Fibroblast of the conjunctiva (primary cell): Measurements from ENCODE around the gene CISH.
A peak's percentile ranks its signal among the peaks of the same experiment; 100 is the strongest.

Source experiments
- DNase-seq: peaks from one replicate; pipeline ENCODE4 v3.0.0-alpha.2; 2010; ENCODE audit warnings: low read depth

Gene CISH

DNA sequence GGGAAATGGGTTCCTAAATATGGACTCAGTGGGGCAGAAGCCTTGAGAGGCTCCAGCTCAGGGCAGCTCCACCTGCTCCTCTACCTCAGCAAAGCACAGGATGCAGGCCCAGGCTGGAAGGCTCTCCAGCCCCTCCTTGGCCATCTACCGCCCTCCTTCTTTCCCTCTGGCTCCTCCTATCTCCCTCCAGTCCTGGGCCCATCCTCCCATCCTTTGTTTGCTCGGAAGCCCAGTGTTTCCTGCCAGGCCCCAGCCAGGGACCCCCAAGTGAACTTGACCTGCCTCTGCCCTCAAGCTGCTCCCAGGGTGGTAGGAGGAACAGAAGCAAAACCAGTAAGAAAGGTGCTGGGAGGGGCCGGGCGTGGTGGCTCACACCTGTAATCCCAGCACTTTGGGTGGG lies 25.4 kb upstream of the CISH start:
- DNase-seq: no peak

DNA sequence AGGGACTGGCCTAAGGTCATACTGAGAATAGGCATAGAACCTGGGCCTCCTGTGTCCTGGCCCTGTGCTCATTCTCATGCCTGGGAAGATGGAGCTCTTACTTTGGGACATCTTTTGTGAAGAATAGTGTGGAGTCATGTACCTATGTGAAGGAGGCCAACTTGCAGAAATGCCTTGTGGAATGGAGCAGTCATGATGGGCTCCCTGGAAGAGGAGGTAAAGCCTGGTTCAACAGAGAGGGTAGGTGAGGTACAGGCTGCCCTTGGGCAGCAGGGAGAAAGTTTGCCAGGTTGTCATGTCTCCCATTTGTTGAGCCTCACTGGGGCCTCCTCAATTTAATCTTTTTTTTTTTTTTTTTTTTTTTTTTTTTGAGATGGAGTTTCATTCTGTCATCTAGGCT lies 23.5 kb upstream of the CISH start:
- no peak for DNase-seq

DNA sequence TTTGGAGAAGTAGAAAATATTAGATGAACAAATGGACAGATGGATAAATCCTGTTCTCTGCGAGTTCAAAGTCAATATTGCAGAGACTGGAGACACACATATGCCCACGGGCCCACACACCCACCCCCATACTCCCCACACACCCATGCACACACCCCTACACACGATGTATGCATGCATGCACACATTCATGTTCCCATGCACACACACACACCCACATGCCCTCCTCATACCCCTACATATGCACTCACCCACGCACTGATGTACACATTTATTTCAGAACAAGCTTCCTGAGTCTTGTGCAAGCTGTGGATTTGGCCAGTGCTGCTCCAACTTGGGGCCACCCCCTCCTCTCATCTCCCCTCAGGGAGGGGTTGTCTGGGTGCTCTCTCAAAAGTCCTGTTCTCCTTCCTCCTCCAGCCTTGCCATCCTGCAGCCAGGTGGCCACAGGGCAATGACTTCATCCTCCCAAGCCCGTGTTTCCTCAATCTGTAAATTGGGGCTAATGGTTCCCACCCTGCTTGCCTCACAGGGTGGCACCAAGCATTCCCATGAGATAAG lies 21.7 kb upstream of the CISH start:
- no peak for DNase-seq

DNA sequence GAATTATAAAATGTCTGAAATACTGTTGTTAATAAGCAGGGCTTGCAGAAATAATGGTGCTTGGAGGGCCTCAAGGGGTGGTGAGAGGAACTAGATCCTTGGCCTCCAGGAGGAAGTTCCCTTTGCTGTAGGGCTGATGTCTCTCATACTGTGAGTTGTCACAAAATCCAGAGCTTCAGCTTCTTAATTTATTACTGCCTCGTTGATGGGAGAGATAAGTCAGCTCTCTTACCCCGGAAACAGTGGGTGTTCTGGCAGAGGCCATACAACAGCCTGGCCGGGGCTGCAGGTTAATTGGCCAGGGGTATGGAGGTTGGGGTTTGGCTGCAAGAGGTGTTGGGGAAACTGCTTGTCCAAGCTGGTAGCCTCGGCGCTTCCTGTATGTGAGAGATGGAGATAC lies 20.9 kb upstream of the CISH start:
- no peak for DNase-seq

DNA sequence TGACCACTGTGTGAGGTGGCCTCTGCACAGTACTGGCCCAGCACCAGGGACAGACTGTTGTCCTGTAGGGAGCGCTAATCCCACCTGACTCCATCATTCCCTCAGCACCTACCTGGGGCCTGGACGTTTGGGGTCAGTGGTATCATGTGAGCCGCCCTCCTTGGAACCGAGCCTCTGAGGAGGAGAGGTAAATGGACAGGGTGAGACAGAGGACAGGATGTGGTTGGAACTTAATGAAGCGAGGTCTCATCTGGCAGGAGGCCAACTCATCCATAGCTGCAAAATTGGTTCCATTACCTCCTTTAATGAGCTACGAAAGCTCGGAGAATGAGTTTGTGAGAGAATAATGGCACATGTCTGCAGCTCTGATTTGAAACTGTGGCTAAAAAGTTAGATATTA lies 19.3 kb upstream of the CISH start:
- no peak for DNase-seq

DNA sequence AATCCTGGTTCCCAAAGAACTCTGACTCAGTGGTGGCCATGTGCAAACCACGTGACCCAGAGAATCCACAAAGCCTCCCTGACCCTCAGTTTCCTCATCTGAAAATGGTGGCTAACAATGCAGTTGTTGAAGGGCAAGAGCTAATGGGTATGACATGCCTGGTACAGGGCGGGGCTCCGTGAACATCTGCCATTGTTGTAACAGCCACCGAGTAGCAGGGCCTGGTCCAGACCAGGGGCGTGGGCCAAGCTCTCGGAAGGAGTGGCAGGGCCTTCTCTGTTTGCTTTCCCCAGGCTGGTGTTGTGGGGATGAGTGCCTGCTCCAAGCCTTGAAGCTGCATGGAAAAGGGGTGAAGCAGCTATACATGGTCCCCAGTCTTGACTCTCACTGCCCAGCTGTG lies 18.8 kb upstream of the CISH start:
- DNase-seq: no peak

DNA sequence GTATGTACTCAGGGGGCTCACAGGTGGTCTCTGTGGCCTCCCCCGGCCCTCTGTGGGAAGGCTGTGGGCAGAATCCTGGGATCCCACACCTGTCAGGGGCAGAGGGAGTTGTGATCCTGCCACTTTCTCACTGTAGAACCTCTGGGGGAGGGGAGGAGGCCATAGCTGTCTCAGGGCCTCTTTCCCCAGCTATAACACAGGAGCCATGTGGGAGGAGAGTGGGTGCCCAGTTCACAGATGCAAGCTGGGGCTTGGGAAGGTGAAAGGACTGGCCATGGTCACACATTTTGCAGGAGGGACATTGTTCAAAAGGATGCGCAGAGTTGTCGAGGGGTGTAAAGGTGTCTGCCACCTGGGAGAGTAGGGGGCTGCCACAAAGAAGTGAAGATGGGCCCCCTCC lies 17.0 kb upstream of the CISH start:
- no peak for DNase-seq

DNA sequence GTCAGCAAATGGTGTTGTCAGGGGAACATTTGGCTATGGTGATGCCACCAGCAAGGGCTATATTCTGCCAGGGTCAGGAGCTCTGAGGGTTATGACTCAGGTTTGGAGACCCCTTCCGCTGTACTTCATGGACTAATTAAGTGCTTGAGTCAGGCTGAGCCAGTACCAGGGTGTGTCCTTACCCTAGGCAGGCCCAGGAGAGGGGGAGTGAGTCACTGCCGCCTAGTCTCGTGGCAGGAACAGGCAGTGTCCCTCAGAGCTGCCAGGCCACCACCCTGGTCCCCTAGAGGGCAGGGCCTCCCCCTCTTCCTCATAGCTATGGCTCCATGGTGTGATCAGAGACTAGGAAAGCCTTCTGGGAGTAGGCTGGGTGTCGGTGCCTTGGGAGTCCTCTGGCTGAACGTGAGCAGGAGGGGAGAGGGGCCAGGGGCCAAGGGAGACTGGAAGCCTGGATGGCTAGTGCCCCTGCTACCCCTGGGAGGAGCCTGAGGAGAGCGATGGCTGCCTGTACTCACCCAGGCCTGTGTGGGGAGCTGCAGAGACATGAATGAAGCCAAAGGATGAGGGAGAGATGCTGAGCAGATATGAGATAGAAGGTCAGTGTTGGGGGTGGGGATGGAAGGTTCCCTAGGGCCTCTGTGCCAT lies 16.0 kb upstream of the CISH start:
- DNase-seq: peak; percentile 34

DNA sequence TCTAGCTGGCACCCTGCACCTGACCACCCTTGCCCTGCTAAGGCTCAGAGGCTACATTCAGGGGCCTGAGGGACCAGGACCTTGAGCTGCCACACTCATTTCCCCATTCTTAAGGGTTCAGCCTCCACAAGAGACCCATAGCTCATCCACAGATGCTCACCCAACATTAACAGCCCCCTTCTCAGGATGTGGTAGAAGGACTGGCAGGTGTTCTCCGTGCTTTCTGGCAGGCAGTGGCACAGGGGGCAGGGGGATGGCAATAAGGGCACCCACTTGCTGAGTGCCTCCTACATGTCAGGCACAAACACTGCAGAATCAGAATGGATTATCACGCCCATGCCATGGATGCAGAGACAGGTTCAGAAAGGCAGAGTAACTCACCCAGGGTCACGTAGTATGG lies 14.8 kb upstream of the CISH start:
- no peak for DNase-seq

DNA sequence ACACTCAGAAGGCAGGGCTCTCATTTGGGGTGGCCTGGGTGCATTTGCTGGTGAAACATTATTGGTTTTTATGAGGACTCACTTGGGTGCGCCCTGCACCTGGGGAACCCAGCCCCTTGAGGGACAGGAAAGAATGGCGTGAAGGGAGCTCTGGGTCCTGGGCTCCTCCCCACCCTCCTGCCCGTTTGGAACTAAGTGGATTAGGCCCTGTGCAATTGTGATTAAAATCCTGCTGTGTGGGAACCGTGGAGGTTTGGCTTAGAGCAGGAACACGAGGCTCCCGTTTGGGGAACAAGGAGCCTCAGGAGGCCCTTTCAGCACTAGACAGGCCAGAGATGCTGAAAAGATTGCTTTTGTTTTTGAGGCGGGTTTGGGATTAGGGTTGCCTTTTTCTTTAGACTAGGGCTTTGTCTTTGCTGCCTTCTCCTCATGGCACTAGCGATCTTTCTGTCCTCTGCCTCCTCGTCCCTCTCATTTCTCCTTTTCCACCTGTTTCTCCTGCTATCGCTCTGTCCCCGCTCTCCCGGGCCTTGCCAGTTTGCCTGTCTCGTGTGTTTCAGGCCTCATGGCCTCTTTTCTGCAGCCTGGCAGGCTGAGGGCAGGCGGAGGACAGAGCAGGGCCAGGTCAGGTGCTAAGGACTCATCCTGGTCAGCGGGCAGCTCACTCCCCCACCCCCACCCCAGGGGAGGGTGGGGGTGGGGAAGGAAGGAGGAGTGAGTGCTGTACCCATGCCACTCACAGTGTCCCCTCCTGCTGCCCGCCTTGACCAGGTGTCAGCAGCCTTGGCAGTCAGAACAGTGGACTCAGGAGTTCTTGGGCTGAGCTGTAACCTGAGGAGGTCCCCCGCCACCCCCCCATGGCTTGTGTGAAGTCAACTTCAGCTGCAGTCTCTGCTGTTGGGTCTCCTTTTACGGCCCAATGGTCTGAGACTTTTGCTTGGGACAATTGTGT lies 13.9 kb upstream of the CISH start:
- DNase-seq: no peak

DNA sequence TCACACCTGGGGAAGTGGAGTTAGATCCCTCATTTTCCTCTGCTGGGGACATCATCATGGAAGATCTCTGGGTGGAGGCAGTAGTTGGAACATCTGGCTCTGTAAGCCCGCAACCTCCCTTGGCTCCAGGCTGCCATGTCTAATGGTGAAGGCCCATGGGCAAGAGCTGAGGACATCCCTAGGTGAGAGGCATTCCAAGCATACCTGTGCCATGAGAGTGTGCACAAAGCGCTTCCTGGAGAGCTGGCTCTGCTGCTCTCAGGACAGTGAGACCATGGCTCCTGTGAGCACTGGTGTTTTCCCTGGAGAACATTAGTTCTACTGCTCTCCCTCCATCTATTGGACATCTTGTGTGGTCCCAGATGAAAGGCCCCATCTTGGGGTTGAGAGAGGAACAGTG lies 13.1 kb upstream of the CISH start:
- no peak for DNase-seq

DNA sequence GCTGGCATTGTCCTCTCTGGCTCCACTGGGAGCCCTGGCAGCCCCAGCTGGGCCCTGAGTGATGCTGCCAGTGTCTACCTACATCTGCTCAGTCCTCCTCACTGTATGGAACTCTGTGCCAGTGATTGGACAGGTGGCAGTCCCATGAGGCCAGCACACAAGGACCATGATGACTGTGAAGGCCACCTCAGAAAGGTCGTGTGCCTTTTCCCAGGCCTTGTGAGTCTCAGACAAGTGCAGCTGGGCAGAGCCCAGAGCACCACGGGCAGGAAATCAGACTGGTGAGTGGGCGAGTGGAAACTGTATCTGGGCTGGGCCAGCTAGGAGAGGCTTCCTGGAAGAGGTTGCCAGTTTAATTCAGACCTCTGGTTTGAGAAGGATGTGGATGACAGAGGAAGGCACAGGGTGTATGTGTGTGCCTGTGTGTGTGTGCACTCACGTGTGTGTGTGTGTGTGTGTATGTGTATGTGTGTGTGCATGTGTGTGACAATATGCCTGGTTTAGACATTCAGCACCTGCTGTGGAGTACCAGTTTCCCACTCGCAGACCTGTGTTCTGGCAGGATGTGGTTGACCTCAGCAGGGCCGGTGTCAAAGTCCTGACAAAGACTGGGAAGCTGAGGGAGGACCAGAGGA lies 12.4 kb upstream of the CISH start:
- DNase-seq: no peak

DNA sequence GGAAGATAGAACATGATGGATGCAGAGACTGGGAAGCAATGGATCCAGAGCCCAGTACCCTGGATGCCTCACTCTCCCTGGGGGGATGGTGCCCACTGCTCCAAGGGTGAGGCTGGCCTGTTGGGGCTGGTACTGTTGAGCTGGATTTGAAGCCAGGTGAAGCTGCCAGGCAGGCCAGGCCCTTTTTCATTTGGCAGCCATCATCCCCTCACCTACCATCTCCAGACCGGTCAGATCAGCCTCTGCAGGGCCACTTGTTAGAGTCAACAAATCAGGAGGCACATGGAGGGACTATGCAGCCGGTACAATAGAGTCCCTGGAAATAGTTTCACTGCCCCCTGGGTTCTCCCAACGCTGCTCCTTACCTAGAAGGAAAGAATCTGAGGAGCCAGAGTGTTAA lies 11.3 kb upstream of the CISH start:
- no peak for DNase-seq

DNA sequence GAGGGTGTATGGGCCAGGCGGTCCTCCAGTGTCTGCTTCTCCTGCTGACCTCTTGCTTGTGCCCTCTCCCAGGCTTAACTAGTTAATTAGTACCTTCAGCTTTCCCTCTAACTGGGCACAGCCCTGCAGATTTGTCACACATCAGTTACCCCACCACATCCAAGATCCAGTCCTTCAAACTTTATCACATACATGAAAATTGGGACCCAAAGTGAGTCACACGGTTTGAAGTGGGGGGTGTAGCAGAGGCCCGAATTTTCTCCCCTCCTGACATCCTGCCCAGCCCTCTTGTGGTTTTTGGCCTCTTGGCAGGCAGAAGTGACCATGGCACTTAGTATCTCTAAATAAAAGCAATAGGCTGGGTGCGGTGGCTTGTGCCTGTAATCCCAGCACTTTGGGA lies 9.2 kb upstream of the CISH start:
- no peak for DNase-seq

DNA sequence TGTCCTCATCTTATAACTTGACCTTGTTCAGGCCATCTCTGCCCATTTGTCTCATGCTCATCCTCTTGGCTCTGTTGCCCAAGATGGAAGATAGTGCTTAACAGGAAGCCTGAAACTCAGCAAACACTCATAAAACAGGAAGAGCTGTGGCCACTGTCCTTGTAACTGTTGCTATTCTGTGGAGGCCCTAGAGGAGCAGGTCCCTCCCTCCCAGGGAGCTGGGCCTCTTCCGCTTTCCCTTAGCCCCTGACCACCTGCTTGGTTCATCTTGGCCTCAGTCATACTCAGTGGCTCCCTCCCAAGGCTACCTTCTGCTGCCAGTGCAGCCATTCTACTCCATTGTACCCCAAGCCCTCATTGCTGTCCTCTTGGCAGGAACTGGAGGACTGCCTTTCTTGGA lies 8.8 kb upstream of the CISH start:
- no peak for DNase-seq

DNA sequence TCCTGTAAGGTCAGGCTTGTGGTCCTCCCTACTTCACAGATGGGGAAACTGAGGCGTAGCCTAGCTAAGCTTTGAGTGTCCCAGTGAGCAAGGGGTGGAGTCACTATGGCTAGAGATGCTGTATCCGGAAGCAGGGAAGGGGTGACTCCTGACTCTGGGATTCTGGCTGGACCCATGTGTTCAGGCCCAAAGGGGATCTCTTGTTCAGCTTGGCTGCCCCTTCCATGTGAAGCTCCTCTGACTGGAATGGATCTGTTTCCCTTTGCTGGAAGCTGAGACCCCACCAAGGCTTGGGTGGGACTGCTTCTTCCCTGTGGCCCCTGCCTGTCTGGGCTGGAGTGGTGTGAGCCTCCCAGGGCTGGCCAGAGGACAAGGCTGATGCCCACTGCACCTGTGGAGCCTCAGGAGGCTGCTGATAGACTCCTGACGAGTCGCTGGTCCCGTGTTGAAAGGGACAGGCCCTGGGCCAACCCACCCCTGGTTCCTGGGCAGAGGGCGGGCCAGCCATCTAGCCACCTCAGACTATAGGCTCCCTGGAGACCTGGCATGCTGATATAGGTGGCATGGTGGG lies 6.4 kb upstream of the CISH start:
- no peak for DNase-seq

DNA sequence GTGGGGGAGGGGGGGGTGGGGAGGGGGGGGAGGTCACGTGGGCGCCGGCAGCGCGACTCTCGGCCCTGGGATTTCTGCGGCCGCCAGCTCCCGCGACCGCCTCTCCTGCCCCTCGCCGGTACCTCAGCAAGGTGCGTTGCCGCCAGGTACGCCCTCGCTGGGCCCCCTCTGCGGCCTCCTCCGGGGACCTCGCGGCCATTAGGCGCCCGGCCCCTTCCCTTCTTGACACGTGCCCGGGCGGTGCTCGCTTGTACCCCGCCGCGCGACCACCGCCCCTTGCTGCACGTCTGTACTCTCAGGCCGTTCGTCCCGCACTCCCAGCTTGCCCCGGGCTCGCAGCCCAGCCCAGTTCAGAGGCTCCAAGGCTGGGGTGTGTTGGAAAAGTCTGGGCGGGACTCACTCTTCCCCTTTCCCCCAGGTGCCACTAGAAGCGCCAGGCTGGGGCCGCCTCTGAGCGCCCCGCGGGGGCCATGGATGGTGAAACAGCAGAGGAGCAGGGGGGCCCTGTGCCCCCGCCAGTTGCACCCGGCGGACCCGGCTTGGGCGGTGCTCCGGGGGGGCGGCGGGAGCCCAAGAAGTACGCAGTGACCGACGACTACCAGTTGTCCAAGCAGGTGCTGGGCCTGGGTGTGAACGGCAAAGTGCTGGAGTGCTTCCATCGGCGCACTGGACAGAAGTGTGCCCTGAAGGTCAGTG lies 5.7 kb upstream of the CISH start, which contains the start of gene MAPKAPK3:
Gene MAPKAPK3 (plus strand): TSS at position 56 of the 696 bp plus-strand sequence. CDS start 415 bp downstream, at position 471.
- no peak for DNase-seq

DNA sequence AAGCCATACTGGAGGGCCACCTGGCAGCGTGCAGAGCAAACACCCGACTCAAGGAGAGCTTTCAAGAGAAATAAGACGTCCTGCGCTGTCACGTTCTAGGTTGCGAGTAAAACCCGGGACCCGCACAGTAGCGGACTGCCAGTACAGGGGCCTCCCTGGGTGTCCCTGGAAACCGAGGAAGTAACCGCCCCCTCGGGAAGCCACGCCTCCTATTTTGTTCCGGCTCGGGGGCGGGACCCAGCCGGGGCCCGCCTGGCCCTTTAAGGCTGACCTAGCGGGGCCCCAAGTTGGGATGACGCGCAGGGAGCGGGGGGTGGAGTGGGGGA lies 5.2 kb upstream of the CISH start:
- peak; percentile 70 for DNase-seq

DNA sequence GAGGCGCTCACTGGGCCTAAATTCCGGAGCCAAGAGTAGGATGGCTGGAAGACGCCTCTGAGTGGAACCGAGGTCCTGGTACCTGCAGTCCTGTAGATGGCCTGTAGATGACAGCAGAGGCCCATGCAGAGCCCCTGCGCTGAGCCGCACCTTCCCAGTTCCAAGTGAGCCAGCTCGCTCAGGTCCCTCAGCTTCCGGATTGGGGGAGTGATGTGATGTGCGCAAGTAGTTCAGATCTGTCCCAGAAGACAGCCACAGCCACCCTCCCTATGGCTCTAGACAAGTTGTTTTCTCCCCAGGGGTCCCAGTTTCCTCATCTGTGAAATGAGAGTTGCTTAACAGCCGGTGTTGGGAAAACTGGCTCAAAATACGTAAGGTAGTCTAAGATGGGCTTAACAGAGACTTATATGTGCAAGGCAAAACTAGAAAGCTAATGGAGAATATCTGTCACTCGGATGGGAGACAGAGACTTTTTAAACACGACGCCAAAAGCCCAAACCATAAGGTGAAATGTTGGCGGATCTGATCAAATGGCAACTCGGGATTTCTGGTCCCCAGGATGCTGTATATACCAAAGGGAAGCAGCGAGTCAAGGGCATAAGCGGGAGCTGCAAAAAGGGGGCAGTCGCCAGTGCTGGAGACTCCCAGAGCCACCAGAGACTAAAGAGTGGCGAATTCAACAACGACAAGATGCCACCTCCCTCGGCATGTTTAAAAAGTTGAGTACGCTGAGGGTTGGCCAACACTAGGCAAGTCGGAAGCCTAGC lies 4.6 kb upstream of the CISH start:
- DNase-seq: peak; percentile 77

DNA sequence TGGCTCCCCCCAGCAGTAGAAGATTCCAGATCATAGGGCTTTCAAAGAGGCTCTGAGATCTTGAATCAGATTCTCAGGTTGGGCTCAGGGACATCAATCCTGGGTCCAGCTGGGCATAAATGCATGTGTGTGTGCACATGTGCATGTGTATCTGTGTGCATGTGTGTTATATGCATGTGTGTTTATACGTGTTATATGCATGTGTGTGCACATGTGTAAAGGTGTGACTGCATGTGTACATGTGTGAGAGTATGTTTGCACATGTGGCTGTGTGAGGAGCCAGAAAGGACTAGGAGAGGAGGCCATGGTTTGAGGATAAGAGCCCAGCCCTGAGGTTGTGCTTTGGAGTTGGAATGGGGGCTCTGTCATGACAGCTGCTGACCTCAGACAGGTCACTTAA lies 3.6 kb upstream of the CISH start:
- DNase-seq: no peak
